Measurements from ENCODE around the gene SOAT1.

GRCh38 chr1:179296356-179297104, 2.9 kb downstream of the SOAT1 start:
- no peak for TF ChIP-seq POLR2A (IDR thresholded peaks at IDR 0.05)
- TF ChIP-seq CTCF (IDR thresholded peaks at IDR 0.05) = no peak
